Activated CD8-positive, alpha-beta memory T cell treated with anti-CD3 and anti-CD28 coated beads for 36 hours (primary cell): ENCODE data around the gene FBXO47. TPM values are rescaled to one million over a fixed set of nuclear protein-coding genes. Genes with fewer than 3 reads are reported as not detected.
"Not testable (repeated sequence)": the region's sequence is repeated elsewhere in the genome, so short reads cannot be mapped to it uniquely, and the experiment has no call there.

Experiments
- CTCF ChIA-PET: fragments of 350-600 bp; sonication (Branson Sonifier 250); formaldehyde crosslinking; loops from one replicate; lab custom pipeline; 2021; ENCODE audit warnings: antibody characterized with exemption; lab: Charles Lee
- POLR2A ChIA-PET: fragments of 350-600 bp; sonication (Branson Sonifier 250); formaldehyde crosslinking; loops from one replicate; lab custom pipeline; 2021; ENCODE audit warnings: antibody characterized with exemption; lab: Charles Lee
- total RNA-seq, 2 experiments: library from RNA; stranded (reverse); gene quantifications; one replicate each; pipeline ENCODE4 v1.2.3, GENCODE V29; 2021

The FBXO47 gene
- total RNA-seq, 2 experiments from 2014 or later, result not detected

DNA sequence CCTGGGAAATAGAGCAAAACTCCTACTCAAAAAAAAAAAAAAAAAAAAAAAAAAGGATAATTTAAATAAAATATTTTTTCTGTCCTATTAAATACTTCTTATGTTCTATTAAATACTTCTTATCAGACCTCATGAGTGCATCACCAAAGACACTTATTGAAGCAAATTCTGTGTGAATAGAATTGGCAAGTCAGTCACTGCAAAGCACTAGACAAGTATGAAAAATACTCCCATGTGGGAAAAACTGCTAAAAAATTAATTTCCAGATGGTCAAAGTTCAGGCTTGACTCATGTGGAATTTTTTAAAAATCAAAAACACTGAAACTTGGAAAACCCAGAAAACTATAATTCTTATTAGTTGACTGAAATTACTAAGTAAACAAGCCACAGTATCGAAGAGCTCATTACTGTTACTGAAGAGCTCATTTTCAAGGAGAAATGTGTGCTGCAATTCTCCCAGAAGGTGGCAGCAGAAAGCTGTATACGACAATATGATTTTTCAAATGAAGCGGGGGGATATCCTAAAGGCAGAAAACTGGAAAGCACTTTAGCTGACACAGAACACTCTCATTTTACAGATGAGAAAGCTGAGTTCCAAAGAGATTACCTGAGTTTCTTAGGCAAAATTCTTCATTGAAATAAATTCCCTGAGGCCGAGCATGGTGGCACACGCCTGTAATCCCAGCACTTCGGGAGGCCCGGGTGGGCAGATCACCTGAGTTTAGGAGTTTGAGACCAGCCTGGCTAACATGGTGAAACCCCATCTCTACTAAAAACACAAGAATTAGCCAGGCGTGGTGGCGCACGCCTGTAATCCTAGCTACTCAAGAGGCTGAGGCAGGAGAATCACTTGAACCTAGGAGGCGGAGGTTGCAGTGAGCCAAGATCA, 15.9 kb upstream of the FBXO47 start:
- POLR2A ChIA-PET, result interaction anchor here (0.7 to 0.9 kb wide), 2 partner anchors 192 to 261 kb away, joined by 4 read pairs; no protein-coding TSS in a partner anchor
- CTCF ChIA-PET, result interaction anchor here (0.5 to 3.6 kb wide), 24 partner anchors 9 to 1913 kb away, joined by 3 to 49 read pairs (median 3); partner anchors contain the start of genes ARL5C, PLXDC1 and RPL19

- CTCF ChIA-PET, result interaction anchor here (1.3 to 3.6 kb wide), 3 partner anchors 90 to 225 kb away, joined by 3 to 49 read pairs (median 3); partner anchors contain the start of gene PLXDC1
- POLR2A ChIA-PET, result interaction anchor here (0.6 kb wide), 1 partner anchor 133 kb away, joined by 3 read pairs; no protein-coding TSS in a partner anchor
These were observed 14.4 kb upstream of the FBXO47 start for GRCh38 chr17:38981636-38982035.

DNA sequence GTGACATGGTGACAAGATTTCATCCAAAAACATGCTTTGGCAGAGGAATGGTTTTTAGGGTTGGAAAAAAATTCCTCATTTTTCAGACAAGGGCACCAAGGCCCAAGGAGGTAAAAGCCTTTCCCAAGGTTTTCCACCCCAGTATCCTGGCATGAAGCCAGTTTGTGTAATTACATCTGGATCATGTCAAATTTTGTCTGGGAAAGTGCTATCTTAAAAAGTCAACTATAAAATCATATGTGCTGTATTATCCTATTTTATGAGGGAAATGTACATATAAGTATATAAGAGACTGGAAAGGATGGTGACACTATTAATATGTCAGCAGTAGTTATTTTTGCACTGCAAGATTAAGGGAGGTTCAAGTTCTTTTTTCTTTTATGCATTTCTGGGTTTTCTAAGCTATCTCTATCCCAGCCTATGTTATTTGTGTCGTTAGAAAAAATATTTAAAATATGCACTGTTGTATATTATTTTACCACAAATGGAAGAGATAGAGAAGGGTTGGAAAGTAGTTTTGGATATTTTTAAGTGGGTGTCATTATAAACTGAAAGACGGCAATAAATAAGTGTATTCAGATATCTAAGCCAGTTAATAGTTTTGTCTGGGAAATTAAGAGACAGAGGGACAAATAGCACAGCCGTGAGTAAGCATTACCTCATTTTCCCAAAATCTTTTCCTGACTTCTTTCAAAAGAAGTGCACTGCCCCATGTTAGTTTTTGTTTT, 13.5 kb upstream of the FBXO47 start:
- ChIA-PET CTCF (interaction anchor here (1.3 to 3.6 kb wide), 2 partner anchors 91 to 172 kb away, joined by 3 to 49 read pairs; partner anchors contain the start of gene PLXDC1), POLR2A (interaction anchor here (0.7 kb wide), 1 partner anchor 172 kb away, joined by 3 read pairs; no protein-coding TSS in a partner anchor)

DNA sequence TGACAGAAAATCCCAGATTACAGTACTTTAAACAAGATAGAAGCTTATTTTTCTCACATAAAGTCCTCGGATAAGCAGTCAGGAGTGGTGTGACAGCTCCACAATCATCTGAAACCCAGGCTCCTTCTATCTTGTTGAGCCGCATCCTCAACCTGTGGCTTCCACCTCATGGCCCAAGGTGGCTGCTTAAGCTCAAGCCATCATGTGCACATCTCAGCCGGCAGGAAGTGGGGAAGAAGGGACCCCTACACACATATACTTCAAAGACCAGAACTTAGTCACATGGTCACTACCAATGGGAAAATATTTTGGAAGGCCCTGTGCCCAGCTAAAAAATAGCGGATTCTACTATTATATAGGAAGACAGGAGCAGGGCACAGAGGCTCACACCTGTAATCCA, 11.0 kb upstream of the FBXO47 start:
- ChIA-PET CTCF (interaction anchor here (2.1 kb wide), 1 partner anchor 175 kb away, joined by 14 read pairs; no protein-coding TSS in a partner anchor), POLR2A (no interaction called here)

GRCh38 chr17:38976187-38976551, 9.0 kb upstream of the FBXO47 start:
- CTCF ChIA-PET, result interaction anchor here (0.7 kb wide), 2 partner anchors 113 to 138 kb away, joined by 3 to 4 read pairs; no protein-coding TSS in a partner anchor
- POLR2A ChIA-PET, result interaction anchor here (0.6 kb wide), 1 partner anchor 224 kb away, joined by 4 read pairs; no protein-coding TSS in a partner anchor

DNA sequence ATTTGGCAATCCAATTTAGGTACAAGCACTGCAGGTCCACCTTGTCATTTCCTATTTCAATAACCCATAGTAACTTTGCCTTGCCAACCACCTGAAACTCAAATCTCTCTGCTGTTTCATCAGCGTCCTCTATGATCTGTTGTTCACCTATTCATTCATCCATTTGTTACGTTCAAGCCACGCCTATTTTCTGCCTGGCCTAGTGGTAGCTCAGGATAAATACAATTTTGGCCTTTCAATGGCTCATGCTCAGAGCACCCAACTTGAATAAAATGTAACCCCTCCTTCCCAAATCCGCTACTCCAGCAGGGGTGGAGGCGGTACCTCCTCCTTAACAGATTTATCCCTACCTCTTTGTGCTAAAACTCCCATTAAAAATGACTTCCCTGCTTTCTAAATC, 3.6 kb upstream of the FBXO47 start:
- ChIA-PET CTCF (interaction anchor here (1.2 kb wide), 1 partner anchor 12 kb away, joined by 3 read pairs; no protein-coding TSS in a partner anchor), POLR2A (no interaction called here)

GRCh38 chr17:38970128-38970527, 2.9 kb upstream of the FBXO47 start:
- ChIA-PET CTCF (interaction anchor here (1.2 kb wide), 1 partner anchor 13 kb away, joined by 3 read pairs; no protein-coding TSS in a partner anchor), POLR2A (no interaction called here)

- CTCF ChIA-PET, result interaction anchor here (0.7 kb wide), 1 partner anchor 196 kb away, joined by 4 read pairs; the partner anchor contains the start of gene ARL5C
- POLR2A ChIA-PET, result no interaction called here
These were observed 2.1 kb upstream of the FBXO47 start for GRCh38 chr17:38969281-38969680.

DNA sequence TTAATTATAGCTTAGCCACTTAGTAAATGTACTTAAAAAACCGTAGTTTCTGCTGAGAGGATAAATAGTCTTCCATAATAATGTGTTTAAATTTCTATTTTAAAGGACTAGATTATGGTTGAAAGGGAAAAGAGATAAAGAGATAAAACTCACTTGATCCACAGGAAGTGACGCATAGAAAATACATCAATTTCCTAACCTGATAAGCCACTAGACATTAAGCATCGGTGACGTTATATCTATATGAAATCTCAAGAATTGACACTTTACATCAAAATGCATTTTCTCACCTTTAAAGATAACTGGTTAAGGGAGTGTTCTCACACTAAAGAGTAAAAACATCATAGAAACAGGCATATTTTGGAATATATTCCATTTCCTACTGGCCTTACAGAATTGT, 5.8 kb downstream of the FBXO47 start:
- ChIA-PET POLR2A (no interaction called here), CTCF (no interaction called here)

GRCh38 chr17:38960402-38960801, 6.8 kb downstream of the FBXO47 start:
- ChIA-PET CTCF (interaction anchor here (0.6 kb wide), 1 partner anchor 23 kb away, joined by 4 read pairs; no protein-coding TSS in a partner anchor), POLR2A (no interaction called here)

DNA sequence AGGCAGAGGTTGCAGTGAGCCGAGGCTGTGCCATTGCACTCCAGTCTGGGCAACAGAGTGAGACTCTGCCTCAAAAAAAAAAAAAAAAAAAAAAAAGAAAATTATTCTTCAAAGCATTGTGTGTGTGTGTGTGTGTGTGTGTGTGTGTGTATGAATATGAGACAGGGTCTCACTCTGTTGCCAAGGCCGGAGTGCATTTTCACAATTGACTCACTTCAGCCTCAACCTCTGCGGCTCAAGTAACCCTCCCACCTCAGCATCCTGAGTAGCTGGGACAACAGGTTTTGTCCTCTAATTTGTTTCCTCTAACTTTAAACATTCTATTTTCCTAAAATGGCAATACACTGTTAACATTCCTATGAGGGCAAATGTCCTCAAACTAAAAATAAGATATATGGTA, 7.7 kb downstream of the FBXO47 start:
- POLR2A ChIA-PET, result no interaction called here
- CTCF ChIA-PET, result no interaction called here

GRCh38 chr17:38958756-38959155, 8.4 kb downstream of the FBXO47 start:
- ChIA-PET CTCF (no interaction called here), POLR2A (no interaction called here)

GRCh38 chr17:38958326-38958725, 8.9 kb downstream of the FBXO47 start:
- POLR2A ChIA-PET, result no interaction called here
- CTCF ChIA-PET, result interaction anchor here (0.5 kb wide), 1 partner anchor 282 kb away, joined by 3 read pairs; no protein-coding TSS in a partner anchor

GRCh38 chr17:38953800-38954199, 13.4 kb downstream of the FBXO47 start:
- CTCF ChIA-PET, POLR2A ChIA-PET: not testable (repeated sequence)

DNA sequence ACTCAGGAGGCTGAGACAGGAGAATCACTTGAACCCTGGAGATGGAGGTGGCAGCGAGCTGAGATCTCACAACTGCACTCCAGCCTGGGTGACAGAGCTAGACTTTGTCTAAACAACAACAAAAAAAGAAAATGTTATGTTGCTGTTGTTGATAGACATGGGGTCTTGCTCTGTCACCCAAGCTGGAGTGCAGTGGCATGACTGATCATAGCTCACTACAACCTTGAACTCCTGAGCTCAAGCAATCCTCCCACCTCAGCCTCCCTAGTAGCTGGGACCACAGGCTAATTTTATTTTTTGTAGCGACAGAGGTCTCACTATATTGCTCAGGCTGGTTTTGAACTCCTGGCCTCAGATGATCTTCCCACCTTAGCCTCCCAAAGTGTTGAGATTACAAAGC, 20.0 kb downstream of the FBXO47 start:
- CTCF ChIA-PET, result no interaction called here
- POLR2A ChIA-PET, result no interaction called here

GRCh38 chr17:38943607-38944006, 23.6 kb downstream of the FBXO47 start:
- ChIA-PET POLR2A (no interaction called here), CTCF (interaction anchor here (1.1 kb wide), 1 partner anchor 301 kb away, joined by 3 read pairs; no protein-coding TSS in a partner anchor)

DNA sequence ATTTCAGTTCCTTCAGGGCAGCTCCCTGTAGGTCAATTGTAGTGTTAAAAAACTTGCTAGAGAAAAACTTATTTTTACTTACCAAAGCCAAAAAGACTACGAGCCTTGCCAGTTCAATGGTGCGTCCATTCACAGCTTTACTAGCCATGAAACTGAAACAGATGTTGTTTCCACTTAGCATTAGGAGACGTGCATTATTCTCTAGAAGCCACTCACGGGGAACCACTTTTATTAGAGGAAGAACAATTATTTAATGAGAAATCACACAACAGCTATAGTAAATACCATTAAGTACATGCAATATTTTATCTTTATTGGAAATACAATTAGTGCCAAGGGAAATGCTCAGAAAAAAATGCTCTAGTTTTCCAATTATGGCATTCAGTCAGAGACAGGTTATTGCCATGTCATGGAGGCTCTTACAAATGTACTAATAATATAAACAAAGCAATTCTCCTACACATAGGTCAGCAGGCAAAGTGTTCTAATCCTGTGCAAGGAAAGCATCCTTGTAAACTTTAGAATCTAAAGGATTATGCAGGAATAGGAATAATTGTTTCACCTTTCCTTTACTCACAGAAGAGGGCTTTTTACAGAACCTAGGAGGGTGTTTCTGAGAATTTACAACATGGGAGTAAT, 24.4 kb downstream of the FBXO47 start:
- POLR2A ChIA-PET, result no interaction called here
- CTCF ChIA-PET, result interaction anchor here (1.1 kb wide), 1 partner anchor 302 kb away, joined by 3 read pairs; no protein-coding TSS in a partner anchor

GRCh38 chr17:38940404-38940803, 26.8 kb downstream of the FBXO47 start:
- CTCF ChIA-PET, result interaction anchor here (0.8 kb wide), 1 partner anchor 16 kb away, joined by 3 read pairs; no protein-coding TSS in a partner anchor
- POLR2A ChIA-PET, result interaction anchor here (0.5 kb wide), 1 partner anchor 41 kb away, joined by 3 read pairs; no protein-coding TSS in a partner anchor
